Measurements from ENCODE around the gene DLGAP1.

DNA sequence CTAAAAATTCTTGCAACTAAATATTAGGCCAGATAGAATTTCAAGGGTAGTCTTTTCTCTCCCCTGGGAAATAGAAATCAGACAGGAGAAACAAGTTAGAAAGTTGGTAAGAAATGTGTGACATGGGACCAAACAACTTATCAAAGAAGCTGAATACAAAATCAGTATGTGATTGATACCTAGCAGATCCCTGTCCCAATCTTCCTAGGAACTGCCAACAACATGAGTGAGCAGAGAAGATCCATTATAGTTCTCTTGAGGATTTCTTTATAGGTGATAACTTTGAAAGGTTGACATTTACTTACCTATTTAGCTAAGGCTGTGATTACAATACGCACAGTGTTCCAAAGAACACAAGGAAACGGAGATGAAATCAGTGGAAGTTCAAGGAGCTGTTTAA lies 162.4 kb downstream of the DLGAP1 start:
- TF ChIP-seq, protein P1, sequence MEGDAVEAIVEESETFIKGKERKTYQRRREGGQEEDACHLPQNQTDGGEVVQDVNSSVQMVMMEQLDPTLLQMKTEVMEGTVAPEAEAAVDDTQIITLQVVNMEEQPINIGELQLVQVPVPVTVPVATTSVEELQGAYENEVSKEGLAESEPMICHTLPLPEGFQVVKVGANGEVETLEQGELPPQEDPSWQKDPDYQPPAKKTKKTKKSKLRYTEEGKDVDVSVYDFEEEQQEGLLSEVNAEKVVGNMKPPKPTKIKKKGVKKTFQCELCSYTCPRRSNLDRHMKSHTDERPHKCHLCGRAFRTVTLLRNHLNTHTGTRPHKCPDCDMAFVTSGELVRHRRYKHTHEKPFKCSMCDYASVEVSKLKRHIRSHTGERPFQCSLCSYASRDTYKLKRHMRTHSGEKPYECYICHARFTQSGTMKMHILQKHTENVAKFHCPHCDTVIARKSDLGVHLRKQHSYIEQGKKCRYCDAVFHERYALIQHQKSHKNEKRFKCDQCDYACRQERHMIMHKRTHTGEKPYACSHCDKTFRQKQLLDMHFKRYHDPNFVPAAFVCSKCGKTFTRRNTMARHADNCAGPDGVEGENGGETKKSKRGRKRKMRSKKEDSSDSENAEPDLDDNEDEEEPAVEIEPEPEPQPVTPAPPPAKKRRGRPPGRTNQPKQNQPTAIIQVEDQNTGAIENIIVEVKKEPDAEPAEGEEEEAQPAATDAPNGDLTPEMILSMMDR (IDR thresholded peaks at IDR 0.05; ENCODE audit: control extremely low read depth in 1 of 3, insufficient read depth in 1 of 3, low read depth in 1 of 3, low read length in 3 of 3): no peak
- TF ChIP-seq JUND (IDR thresholded peaks at IDR 0.05; ENCODE audit: low read length) (no peak), NRF1 (IDR thresholded peaks at IDR 0.05; ENCODE audit: low read depth, low read length) (no peak), EGR1 (IDR thresholded peaks at IDR 0.05; ENCODE audit: borderline replicate concordance, low read depth, low read length) (no peak), EZH2 (IDR thresholded peaks at IDR 0.05; ENCODE audit: low read depth, low read length, severe bottlenecking) (no peak), RBBP5 (IDR thresholded peaks at IDR 0.05; ENCODE audit: borderline replicate concordance, low read depth, low read length) (no peak), SP2 (IDR thresholded peaks at IDR 0.05; ENCODE audit: low read length) (no peak), POLR2A (IDR thresholded peaks at IDR 0.05; ENCODE audit: control extremely low read depth in 1 of 2, low read depth in 2 of 2, low read length in 2 of 2) (no peak), GABPA (IDR thresholded peaks at IDR 0.05; ENCODE audit: borderline replicate concordance, insufficient read depth, low read length) (no peak), POLR2AphosphoS5 (IDR thresholded peaks at IDR 0.05; ENCODE audit: low read depth, low read length) (no peak), CEBPB (IDR thresholded peaks at IDR 0.05; ENCODE audit: low read depth, low read length) (no peak), HDAC6 (IDR thresholded peaks at IDR 0.05; ENCODE audit: low read depth, low read length) (no peak), YY1 (IDR thresholded peaks at IDR 0.05; ENCODE audit: low read depth, low read length) (no peak)
- TF ChIP-seq, protein P2, sequence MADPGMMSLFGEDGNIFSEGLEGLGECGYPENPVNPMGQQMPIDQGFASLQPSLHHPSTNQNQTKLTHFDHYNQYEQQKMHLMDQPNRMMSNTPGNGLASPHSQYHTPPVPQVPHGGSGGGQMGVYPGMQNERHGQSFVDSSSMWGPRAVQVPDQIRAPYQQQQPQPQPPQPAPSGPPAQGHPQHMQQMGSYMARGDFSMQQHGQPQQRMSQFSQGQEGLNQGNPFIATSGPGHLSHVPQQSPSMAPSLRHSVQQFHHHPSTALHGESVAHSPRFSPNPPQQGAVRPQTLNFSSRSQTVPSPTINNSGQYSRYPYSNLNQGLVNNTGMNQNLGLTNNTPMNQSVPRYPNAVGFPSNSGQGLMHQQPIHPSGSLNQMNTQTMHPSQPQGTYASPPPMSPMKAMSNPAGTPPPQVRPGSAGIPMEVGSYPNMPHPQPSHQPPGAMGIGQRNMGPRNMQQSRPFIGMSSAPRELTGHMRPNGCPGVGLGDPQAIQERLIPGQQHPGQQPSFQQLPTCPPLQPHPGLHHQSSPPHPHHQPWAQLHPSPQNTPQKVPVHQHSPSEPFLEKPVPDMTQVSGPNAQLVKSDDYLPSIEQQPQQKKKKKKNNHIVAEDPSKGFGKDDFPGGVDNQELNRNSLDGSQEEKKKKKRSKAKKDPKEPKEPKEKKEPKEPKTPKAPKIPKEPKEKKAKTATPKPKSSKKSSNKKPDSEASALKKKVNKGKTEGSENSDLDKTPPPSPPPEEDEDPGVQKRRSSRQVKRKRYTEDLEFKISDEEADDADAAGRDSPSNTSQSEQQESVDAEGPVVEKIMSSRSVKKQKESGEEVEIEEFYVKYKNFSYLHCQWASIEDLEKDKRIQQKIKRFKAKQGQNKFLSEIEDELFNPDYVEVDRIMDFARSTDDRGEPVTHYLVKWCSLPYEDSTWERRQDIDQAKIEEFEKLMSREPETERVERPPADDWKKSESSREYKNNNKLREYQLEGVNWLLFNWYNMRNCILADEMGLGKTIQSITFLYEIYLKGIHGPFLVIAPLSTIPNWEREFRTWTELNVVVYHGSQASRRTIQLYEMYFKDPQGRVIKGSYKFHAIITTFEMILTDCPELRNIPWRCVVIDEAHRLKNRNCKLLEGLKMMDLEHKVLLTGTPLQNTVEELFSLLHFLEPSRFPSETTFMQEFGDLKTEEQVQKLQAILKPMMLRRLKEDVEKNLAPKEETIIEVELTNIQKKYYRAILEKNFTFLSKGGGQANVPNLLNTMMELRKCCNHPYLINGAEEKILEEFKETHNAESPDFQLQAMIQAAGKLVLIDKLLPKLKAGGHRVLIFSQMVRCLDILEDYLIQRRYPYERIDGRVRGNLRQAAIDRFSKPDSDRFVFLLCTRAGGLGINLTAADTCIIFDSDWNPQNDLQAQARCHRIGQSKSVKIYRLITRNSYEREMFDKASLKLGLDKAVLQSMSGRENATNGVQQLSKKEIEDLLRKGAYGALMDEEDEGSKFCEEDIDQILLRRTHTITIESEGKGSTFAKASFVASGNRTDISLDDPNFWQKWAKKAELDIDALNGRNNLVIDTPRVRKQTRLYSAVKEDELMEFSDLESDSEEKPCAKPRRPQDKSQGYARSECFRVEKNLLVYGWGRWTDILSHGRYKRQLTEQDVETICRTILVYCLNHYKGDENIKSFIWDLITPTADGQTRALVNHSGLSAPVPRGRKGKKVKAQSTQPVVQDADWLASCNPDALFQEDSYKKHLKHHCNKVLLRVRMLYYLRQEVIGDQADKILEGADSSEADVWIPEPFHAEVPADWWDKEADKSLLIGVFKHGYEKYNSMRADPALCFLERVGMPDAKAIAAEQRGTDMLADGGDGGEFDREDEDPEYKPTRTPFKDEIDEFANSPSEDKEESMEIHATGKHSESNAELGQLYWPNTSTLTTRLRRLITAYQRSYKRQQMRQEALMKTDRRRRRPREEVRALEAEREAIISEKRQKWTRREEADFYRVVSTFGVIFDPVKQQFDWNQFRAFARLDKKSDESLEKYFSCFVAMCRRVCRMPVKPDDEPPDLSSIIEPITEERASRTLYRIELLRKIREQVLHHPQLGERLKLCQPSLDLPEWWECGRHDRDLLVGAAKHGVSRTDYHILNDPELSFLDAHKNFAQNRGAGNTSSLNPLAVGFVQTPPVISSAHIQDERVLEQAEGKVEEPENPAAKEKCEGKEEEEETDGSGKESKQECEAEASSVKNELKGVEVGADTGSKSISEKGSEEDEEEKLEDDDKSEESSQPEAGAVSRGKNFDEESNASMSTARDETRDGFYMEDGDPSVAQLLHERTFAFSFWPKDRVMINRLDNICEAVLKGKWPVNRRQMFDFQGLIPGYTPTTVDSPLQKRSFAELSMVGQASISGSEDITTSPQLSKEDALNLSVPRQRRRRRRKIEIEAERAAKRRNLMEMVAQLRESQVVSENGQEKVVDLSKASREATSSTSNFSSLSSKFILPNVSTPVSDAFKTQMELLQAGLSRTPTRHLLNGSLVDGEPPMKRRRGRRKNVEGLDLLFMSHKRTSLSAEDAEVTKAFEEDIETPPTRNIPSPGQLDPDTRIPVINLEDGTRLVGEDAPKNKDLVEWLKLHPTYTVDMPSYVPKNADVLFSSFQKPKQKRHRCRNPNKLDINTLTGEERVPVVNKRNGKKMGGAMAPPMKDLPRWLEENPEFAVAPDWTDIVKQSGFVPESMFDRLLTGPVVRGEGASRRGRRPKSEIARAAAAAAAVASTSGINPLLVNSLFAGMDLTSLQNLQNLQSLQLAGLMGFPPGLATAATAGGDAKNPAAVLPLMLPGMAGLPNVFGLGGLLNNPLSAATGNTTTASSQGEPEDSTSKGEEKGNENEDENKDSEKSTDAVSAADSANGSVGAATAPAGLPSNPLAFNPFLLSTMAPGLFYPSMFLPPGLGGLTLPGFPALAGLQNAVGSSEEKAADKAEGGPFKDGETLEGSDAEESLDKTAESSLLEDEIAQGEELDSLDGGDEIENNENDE (IDR thresholded peaks at IDR 0.05; ENCODE audit: insufficient replicate concordance, low read length): no peak
